WTC11 (cell line): Measurements from ENCODE around the gene MID1.

Experiments
- ERG ChIP-seq: fragments of 250-450 bp; sonication (Bioruptor Pico); IDR thresholded peaks from 2 replicates; pipeline ENCODE4 v1.8.0; 2021; ENCODE audit warnings: mild to moderate bottlenecking
- FOXJ3 ChIP-seq: sonication (generic); formaldehyde crosslinking; IDR thresholded peaks from 2 replicates; pipeline ENCODE4 v1.9.0; 2021; ENCODE audit warnings: missing genetic modification reagents, mild to moderate bottlenecking, borderline replicate concordance
- FOXK1 ChIP-seq: sonication (generic); formaldehyde crosslinking; IDR thresholded peaks from 2 replicates; pipeline ENCODE4 v1.8.0; 2022; ENCODE audit warnings: mild to moderate bottlenecking, moderate library complexity, missing genetic modification reagents
- NFYB ChIP-seq: sonication (generic); formaldehyde crosslinking; conservative IDR thresholded peaks from 2 replicates; pipeline ENCODE4 v1.8.0; 2022; ENCODE audit warnings: low read depth, missing genetic modification reagents
- NR2C2 ChIP-seq: sonication (generic); formaldehyde crosslinking; IDR thresholded peaks from 2 replicates; pipeline ENCODE4 v1.8.0; 2022; ENCODE audit warnings: mild to moderate bottlenecking, missing genetic modification reagents
- SP1 ChIP-seq: sonication (generic); formaldehyde crosslinking; conservative IDR thresholded peaks from 2 replicates; pipeline ENCODE4 v1.8.1; 2022; ENCODE audit warnings: missing genetic modification reagents
- TEAD4 ChIP-seq: sonication (generic); formaldehyde crosslinking; IDR thresholded peaks from 2 replicates; pipeline ENCODE4 v1.8.0; 2022; ENCODE audit warnings: mild to moderate bottlenecking, missing genetic modification reagents
- ZNF263 ChIP-seq: sonication (generic); formaldehyde crosslinking; IDR thresholded peaks from 2 replicates; pipeline ENCODE4 v1.8.1; 2022; ENCODE audit warnings: low read depth, mild to moderate bottlenecking, moderate library complexity, missing genetic modification reagents
- TF ChIP-seq, protein P1 (sequence below): fragments of 200-600 bp; IDR thresholded peaks from 2 replicates; pipeline ENCODE4 v1.8.0; 2022; ENCODE audit warnings: antibody characterized with exemption

- TF ChIP-seq FOXJ3 (no peak), SP1 (CRISPR knock-in tag) (no peak), ZNF263 (CRISPR knock-in tag) (no peak), FOXK1 (no peak), NFYB (no peak), NR2C2 (CRISPR knock-in tag) (no peak), TEAD4 (CRISPR knock-in tag) (no peak), ERG (CRISPR knock-in tag) (no peak)
- TF ChIP-seq, protein P1, sequence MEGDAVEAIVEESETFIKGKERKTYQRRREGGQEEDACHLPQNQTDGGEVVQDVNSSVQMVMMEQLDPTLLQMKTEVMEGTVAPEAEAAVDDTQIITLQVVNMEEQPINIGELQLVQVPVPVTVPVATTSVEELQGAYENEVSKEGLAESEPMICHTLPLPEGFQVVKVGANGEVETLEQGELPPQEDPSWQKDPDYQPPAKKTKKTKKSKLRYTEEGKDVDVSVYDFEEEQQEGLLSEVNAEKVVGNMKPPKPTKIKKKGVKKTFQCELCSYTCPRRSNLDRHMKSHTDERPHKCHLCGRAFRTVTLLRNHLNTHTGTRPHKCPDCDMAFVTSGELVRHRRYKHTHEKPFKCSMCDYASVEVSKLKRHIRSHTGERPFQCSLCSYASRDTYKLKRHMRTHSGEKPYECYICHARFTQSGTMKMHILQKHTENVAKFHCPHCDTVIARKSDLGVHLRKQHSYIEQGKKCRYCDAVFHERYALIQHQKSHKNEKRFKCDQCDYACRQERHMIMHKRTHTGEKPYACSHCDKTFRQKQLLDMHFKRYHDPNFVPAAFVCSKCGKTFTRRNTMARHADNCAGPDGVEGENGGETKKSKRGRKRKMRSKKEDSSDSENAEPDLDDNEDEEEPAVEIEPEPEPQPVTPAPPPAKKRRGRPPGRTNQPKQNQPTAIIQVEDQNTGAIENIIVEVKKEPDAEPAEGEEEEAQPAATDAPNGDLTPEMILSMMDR = no peak
These were observed 135.1 kb downstream of the MID1 start for GRCh38 chrX:10485326-10485725.
